Right lobe of liver (tissue), 6 donors: ENCODE results near the gene CLEC16A. TPM values are rescaled to one million over a fixed set of nuclear protein-coding genes. Genes with fewer than 3 reads are reported as not detected.

Experiments used
- ATAC-seq, 4 donors: fragments of 200-7000 bp; cut with Tn5 transposase; one replicate each; pipeline ENCODE4 v1.9.1; 2020; ENCODE audit warnings: mild to moderate bottlenecking in 4 of 4, moderate library complexity in 4 of 4
- DNase-seq, 3 donors: peaks; one replicate each; pipeline ENCODE4 v3.0.0-alpha.2; 2020
- H3K27ac ChIP-seq, 3 donors: fragments of 200-600 bp; one replicate each; pipeline ENCODE4 v1.8.0; 2022
- H3K27me3 ChIP-seq, 2 donors: fragments of 200-600 bp; one replicate each; pipeline ENCODE4 v1.8.0; 2022
- H3K36me3 ChIP-seq, 4 donors: fragments of 200-600 bp; sonication (generic) in 1 of 4; one replicate each; pipeline versions ENCODE4 v1.5.1 to v1.8.0; 2017 to 2022; ENCODE audit warnings: control low read depth in 1 of 4
- H3K4me1 ChIP-seq, 4 donors: fragments of 200-600 bp; sonication (generic) in 1 of 4; one replicate each; pipeline versions ENCODE4 v1.5.1 to v1.8.0; 2017 to 2022; ENCODE audit warnings: control low read depth in 1 of 4
- H3K4me3 ChIP-seq, 3 donors: fragments of 200-600 bp; one replicate each; pipeline ENCODE4 v1.8.0; 2022
- H3K9me3 ChIP-seq, 4 donors: fragments of 200-600 bp; sonication (generic) in 1 of 4; one replicate each; pipeline versions ENCODE4 v1.5.1 to v1.8.0; 2017 to 2022; ENCODE audit warnings: control low read depth in 1 of 4
- POLR2A ChIP-seq: fragments of 450-650 bp; IDR thresholded peaks from one replicate; pipeline ENCODE4 v1.6.1; 2017; ENCODE audit warnings: antibody characterized with exemption, mild to moderate bottlenecking
- WGBS: methylation state at CpG from one replicate; pipeline ENCODE4 v1.1.6; 2018; ENCODE audit warnings: low coverage, low lambda C conversion rate; ENCODE audit not compliant: insufficient coverage; ENCODE audit errors: missing lambda C conversion rate; 5-methylcytosine and 5-hydroxymethylcytosine counted together
- intact Hi-C, 2 donors: fragments of 100-400 bp; cut with DNase I; formaldehyde crosslinking; loops; one replicate each; pipeline versions ENCODE4 v1.11.2 to v1.14.1; 2022
- total RNA-seq, 6 experiments: library from RNA; depleted of rRNA in 2 of 6; stranded (reverse); fragments of >200 nt in 2 of 6; fragmentation: NEBNext Ultra II Directional in 3 of 6; extraction: Animal tissue kit (Norgen Biotek cat#: 25700) in 3 of 6; gene quantifications; one replicate each; pipeline versions ENCODE4 v1.1.0 to v1.2.4, GENCODE V29; 2016 to 2023
- TF ChIP-seq, protein P1 (sequence below), 4 donors: fragments of 200-600 bp in 3 of 4; fragments of 450-650 bp in 1 of 4; IDR thresholded peaks; one replicate each; pipeline versions ENCODE4 v1.5.1 to v1.8.0; 2016 to 2022; ENCODE audit warnings: antibody characterized with exemption in 4 of 4, mild to moderate bottlenecking in 2 of 4
- donor health status: DM: no; HTN: yes; CAD: no.
- donor health status: DM: no; HTN: no; CAD: no.
- donor health status: DM: no; HTN: no; CAD: no.
- donor health status: DM: no; HTN: yes; CAD: no.
- donor health status: DM: no; HTN: yes; CAD: no.

CLEC16A gene
- total RNA-seq, 6 experiments from 2014 or later: 15.2 to 25.9 (median 19.8) TPM

- 82% methylated on average over 5 of the region's 11 CpGs for WGBS
- no peak overlapping the region for H3K27ac ChIP-seq
- no peak overlapping the region for H3K4me3 ChIP-seq
- DNase-seq (no peak), ATAC-seq (no peak)
- intact Hi-C loops: no loop called here
- no peaks in the 10 kb centered on the region for H3K9me3 ChIP-seq
- H3K27me3 ChIP-seq: no peaks in the 10 kb centered on the region
- TF ChIP-seq, protein P1, sequence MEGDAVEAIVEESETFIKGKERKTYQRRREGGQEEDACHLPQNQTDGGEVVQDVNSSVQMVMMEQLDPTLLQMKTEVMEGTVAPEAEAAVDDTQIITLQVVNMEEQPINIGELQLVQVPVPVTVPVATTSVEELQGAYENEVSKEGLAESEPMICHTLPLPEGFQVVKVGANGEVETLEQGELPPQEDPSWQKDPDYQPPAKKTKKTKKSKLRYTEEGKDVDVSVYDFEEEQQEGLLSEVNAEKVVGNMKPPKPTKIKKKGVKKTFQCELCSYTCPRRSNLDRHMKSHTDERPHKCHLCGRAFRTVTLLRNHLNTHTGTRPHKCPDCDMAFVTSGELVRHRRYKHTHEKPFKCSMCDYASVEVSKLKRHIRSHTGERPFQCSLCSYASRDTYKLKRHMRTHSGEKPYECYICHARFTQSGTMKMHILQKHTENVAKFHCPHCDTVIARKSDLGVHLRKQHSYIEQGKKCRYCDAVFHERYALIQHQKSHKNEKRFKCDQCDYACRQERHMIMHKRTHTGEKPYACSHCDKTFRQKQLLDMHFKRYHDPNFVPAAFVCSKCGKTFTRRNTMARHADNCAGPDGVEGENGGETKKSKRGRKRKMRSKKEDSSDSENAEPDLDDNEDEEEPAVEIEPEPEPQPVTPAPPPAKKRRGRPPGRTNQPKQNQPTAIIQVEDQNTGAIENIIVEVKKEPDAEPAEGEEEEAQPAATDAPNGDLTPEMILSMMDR (IDR thresholded peaks at IDR 0.05): no peak
- TF ChIP-seq POLR2A: no peak
- H3K36me3 ChIP-seq: peaks cover 0 to 11% (median 0%) of the 10 kb centered on the region in 4 donors
- no peaks in the 10 kb centered on the region for H3K4me1 ChIP-seq
Observed at GRCh38 chr16:11051430-11051829, 107.1 kb downstream of the CLEC16A start.

DNA sequence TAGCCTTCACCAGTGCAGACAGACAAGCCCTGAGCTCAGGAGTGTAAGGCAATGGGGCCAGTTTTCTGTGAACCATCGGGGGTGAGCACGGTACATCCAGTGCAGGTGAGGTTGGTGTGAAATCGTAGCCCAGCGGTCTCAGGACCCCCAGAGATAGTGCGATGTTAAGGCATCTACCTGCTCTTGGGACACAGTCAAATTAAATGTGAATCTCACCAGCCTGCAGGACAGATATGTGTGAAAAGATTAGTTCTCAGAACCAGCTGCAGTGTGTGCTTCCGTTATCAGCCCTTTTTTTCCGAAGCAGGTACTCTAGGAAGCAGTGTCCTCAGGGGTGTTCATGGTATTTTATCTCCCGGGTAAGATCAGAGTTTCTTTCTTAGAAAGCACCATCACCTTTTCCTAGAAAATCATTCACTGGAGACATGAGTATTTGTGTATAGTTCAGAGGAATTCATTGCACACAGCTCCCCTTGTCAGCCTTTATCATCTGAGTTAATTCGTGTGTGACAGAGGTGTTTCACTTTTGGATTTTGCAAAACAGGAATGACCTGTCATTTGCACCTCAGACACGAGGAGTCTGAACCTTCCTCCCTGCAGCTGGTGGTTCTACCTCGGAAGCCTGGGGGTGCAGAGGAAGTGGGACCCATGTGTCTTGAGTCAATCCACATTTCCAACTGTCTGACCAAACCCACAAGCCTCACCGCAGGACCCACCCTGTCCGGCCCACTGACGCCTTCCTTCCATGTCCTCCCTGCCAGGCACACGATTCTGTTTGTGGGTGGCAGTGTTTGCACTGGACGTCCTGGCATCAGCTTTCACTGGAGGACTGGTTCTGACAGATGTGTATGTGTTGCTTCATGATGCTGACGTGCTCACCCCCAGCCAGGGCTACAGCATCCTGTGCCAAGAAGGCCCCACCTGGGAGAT lies 107.8 kb downstream of the CLEC16A start:
- TF ChIP-seq POLR2A: no peak
- TF ChIP-seq, protein P1 (IDR thresholded peaks at IDR 0.05): no peak
- Histone ChIP-seq H3K27me3 (no peaks in the 10 kb centered on the region), H3K36me3 (peaks cover 0 to 11% (median 0%) of the 10 kb centered on the region in 4 donors), H3K9me3 (no peaks in the 10 kb centered on the region), H3K27ac (no peak overlapping the region), H3K4me1 (no peaks in the 10 kb centered on the region), H3K4me3 (no peak overlapping the region)
- WGBS: 49% methylated on average over 6 of the region's 17 CpGs
- DNase-seq (peak in 1 of 3 donors; percentile 26), ATAC-seq (peak in 1 of 4 donors; percentile 9)
- intact Hi-C loops: no loop called here

- peak in 1 of 3 donors; percentile 31 for DNase-seq
Observed at GRCh38 chr16:11053916-11054460, 109.6 kb downstream of the CLEC16A start.

DNA sequence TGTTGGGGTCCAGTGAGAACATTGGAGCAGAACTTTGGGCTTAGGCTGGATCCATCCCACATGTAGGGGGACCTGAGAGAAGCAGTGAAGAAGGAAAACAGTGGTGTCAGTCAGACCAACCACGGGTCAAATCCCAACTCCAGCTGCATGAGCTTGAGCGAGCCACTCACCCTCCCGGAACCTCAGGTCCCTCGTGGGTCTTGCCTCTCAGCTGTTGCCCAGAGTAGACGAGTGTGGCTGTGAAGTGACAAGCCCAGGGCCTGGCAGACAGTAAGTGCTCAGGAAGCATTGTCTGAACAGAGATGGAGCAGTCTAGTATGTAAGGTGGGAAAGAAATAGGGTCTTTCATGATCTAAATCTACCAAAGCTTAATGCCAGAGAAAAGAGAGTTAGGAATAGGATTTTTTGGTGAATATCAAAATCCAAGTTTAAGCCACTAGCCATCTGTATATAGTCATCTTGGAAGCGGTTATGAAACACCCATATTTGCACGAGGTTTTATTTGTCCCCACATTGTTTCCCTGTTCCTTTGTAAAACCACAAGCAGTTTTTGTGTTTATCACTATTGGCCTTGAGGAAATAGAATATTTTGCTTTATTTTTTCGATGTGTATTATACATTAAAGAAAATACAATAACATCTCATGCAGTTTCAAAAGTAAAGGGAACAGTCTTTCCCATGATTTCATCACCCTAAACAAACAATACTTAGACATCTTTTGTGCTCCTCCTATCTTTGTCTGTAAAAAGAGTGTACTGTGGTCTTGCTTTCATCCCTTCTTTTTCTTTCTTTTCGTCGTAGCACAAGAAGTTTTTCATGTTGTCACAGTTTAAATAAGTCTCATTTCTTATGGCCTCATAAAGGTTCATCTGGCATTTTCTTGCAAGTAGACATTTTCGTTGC lies 112.0 kb downstream of the CLEC16A start:
- Histone ChIP-seq H3K27me3 (no peaks in the 10 kb centered on the region), H3K4me1 (no peaks in the 10 kb centered on the region), H3K9me3 (no peaks in the 10 kb centered on the region), H3K4me3 (no peak overlapping the region), H3K27ac (no peak overlapping the region), H3K36me3 (peaks cover 0 to 11% (median 0%) of the 10 kb centered on the region in 4 donors)
- no peak for DNase-seq
- TF ChIP-seq POLR2A: no peak
- TF ChIP-seq, protein P1 (IDR thresholded peaks at IDR 0.05): no peak
- no peak for ATAC-seq
- intact Hi-C loops: no loop called here
- 71% methylated on average over 11 of the region's 11 CpGs for WGBS

More at GRCh38 chr16:11053916-11054460, 109.6 kb downstream of the CLEC16A start:
- no peaks in the 10 kb centered on the region for H3K27me3 ChIP-seq
- no peak for ATAC-seq
- WGBS: no CpG with 5 or more reads among the region's 6 CpGs
- peaks cover 0 to 4% (median 0%) of the 10 kb centered on the region in 4 donors for H3K36me3 ChIP-seq
- no peak overlapping the region for H3K4me3 ChIP-seq
- intact Hi-C loops: no loop called here
- H3K27ac ChIP-seq: no peak overlapping the region
- H3K4me1 ChIP-seq: no peaks in the 10 kb centered on the region
- TF ChIP-seq POLR2A: no peak
- TF ChIP-seq, protein P1 (IDR thresholded peaks at IDR 0.05): no peak
- H3K9me3 ChIP-seq: no peaks in the 10 kb centered on the region
